Measurements from ENCODE around the gene KRTAP5-1. TPM values are rescaled to one million over a fixed set of nuclear protein-coding genes. Genes with fewer than 3 reads are reported as not detected.

KRTAP5-1 gene
- polyA plus RNA-seq, 1 of the 3 experiments (the other 2 are of a cell fraction): not detected

GRCh38 chr11:1549338-1550330 is 35.4 kb downstream of the KRTAP5-1 start:
- Histone ChIP-seq H3K4me1 (ENCODE audit: control insufficient read depth in 1 of 2, insufficient read depth in 2 of 2, low read depth in 1 of 2, low read length in 1 of 2) (peaks cover 0 to 6% of the 10 kb centered on the region in 2 experiments; a peak in 1 of 4 replicates), H3K27me3 (ENCODE audit: insufficient read depth) (peaks cover 12% of the 10 kb centered on the region), H4K20me1 (ENCODE audit: insufficient read depth) (no peaks in the 10 kb centered on the region), H3F3A (replicated peaks; ENCODE audit: insufficient read depth) (no peaks in the 10 kb centered on the region), H2AFZ (ENCODE audit: low read depth) (no peak overlapping the region), H3K4me2 (no peak overlapping the region), H3K27ac (ENCODE audit: low read depth in 2 of 2, low read length in 1 of 2) (no peak overlapping the region), H3K9me3 (no peaks in the 10 kb centered on the region), H3K9ac (no peak overlapping the region), H3K79me2 (ENCODE audit: insufficient read depth) (no peaks in the 10 kb centered on the region), H3K36me3 (replicated peaks in 1 of 2; ENCODE audit: control insufficient read depth in 1 of 2, insufficient read depth in 2 of 2, low read length in 1 of 2) (no peaks in the 10 kb centered on the region), H3K4me3 (ENCODE audit: low read depth in 2 of 2, low read length in 1 of 2) (no peak overlapping the region), H3K9me2 (no peaks in the 10 kb centered on the region)
- no peak for TF ChIP-seq RXRA (IDR thresholded peaks at IDR 0.05; ENCODE audit: borderline replicate concordance, low read depth)
- TF ChIP-seq REST (IDR thresholded peaks at IDR 0.05; ENCODE audit: low read depth, low read length): no peak
- TF ChIP-seq, protein P1, sequence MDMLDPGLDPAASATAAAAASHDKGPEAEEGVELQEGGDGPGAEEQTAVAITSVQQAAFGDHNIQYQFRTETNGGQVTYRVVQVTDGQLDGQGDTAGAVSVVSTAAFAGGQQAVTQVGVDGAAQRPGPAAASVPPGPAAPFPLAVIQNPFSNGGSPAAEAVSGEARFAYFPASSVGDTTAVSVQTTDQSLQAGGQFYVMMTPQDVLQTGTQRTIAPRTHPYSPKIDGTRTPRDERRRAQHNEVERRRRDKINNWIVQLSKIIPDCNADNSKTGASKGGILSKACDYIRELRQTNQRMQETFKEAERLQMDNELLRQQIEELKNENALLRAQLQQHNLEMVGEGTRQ (IDR thresholded peaks at IDR 0.05; ENCODE audit: borderline replicate concordance, low read depth, low read length): no peak
- CTCF ChIA-PET: interaction anchor here (0.6 to 10.5 kb wide), 8 partner anchors 13 to 607 kb away, joined by 3 to 398 read pairs (median 3); partner anchors contain the start of gene DUSP8
- POLR2A ChIA-PET: interaction anchor here (1.0 kb wide), 1 partner anchor 19 kb away, joined by 3 read pairs; no protein-coding TSS in a partner anchor
- DNase-seq: no peak
- 93% methylated on average over 13 of the region's 13 CpGs for WGBS (ENCODE audit: low lambda C conversion rate)

DNA sequence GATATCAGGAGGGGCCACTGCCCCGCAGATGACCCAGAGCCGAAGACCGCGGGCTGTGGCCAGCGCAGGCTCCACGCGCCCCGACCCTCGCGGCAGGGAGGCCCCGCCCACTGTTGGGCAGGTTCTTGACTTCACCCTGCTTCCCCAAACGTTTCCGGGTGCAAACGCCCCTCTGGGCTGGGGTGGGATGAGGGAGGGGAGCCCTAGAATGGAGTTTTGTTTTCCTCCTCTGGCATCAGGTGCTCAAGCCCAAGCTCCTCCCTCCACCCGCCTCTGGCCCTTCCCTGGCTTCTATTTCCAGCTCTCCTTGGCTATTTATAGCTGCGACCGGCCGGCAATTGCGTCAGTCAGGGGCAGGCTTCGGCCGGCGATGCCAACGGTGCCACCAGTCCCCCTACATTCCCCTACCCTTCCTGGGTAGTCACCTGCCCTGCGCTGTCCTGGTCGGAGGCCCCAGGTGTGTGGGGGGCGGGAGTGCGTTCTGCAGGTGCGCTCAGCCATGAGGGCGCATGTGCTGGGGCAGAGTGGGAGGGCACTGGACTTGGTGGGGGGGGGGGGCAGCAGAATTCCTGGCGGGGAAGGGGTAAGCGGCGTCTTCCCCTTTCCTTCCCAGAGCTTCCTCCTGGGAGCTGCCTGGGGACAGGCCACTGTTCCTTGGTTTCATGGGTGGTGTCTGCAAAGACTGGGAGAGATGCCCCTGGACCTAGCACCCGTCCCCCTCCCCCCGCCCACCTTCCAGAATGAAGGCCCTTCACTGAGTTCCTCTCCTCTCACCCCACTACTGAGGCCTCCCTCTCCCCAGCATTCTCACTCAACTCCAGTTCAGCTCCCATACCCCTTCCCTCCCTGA is 36.6 kb downstream of the KRTAP5-1 start:
- Histone ChIP-seq H3F3A (replicated peaks; ENCODE audit: insufficient read depth) (no peaks in the 10 kb centered on the region), H3K4me1 (ENCODE audit: control insufficient read depth in 1 of 2, insufficient read depth in 2 of 2, low read depth in 1 of 2, low read length in 1 of 2) (peaks cover 0 to 6% of the 10 kb centered on the region in 2 experiments; a peak in 1 of 4 replicates), H2AFZ (ENCODE audit: low read depth) (no peak overlapping the region), H3K27ac (ENCODE audit: low read depth in 2 of 2, low read length in 1 of 2) (no peak overlapping the region), H3K9ac (no peak overlapping the region), H3K36me3 (replicated peaks in 1 of 2; ENCODE audit: control insufficient read depth in 1 of 2, insufficient read depth in 2 of 2, low read length in 1 of 2) (no peaks in the 10 kb centered on the region), H3K79me2 (ENCODE audit: insufficient read depth) (no peaks in the 10 kb centered on the region), H3K9me2 (no peaks in the 10 kb centered on the region), H3K9me3 (no peaks in the 10 kb centered on the region), H3K4me3 (ENCODE audit: low read depth in 2 of 2, low read length in 1 of 2) (no peak overlapping the region), H3K27me3 (ENCODE audit: insufficient read depth) (peaks cover 12% of the 10 kb centered on the region), H4K20me1 (ENCODE audit: insufficient read depth) (no peaks in the 10 kb centered on the region), H3K4me2 (no peak overlapping the region)
- CTCF ChIA-PET: interaction anchor here (1.0 to 10.5 kb wide), 8 partner anchors 11 to 608 kb away, joined by 3 to 398 read pairs (median 6); partner anchors contain the start of genes DUSP8 and SYT8
- TF ChIP-seq MEF2A (IDR thresholded peaks at IDR 0.05; ENCODE audit: borderline replicate concordance, low read depth) (peak; percentile 79; the same call in 1 of the 2 replicates), RCOR1 (IDR thresholded peaks at IDR 0.05; ENCODE audit: low read length) (no peak)
- POLR2A ChIA-PET: interaction anchor here (1.0 kb wide), 2 partner anchors 20 to 26 kb away, joined by 3 to 4 read pairs; no protein-coding TSS in a partner anchor
- DNase-seq: peak; percentile 76
- WGBS (ENCODE audit: low lambda C conversion rate): 31% methylated on average over 16 of the region's 34 CpGs

Data from SK-N-SH (cell line).